ENCODE results near the gene TCF3. TPM values are rescaled to one million over a fixed set of nuclear protein-coding genes. Genes with fewer than 3 reads are reported as not detected.

TCF3 gene
- total and polyA plus RNA-seq, 10 of the 15 experiments (the other 5 are each of a cell fraction or from before 2014, with no cell fraction given), result 6.7 to 282 (median 70.7) TPM

DNA sequence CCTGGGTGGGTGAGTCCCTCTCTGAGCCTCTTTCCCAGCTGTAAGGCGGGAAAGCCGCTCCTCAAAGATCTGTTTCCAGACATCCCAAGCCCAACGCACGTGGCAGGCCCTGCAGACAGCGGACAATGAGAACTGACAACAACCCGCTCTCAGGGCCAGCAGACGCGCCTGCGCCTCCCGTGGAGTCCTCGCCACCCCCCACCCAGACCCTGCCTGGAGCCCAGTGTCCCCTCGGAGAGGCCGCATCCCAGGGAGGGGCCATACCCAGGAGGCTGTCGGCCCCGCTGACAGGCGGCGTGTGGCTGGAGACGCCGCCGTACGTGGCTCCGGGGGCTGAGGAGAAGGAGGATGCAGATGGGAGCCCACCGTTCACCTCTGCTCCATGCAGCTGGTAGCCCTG, 30.8 kb downstream of the TCF3 start:
- 95% methylated on average over 23 of the region's 23 CpGs for WGBS (ENCODE audit: insufficient coverage, insufficient replicate concordance, low lambda C conversion rate, missing lambda C conversion rate)
- Histone ChIP-seq H3K79me2 (ENCODE audit: control insufficient read depth, insufficient read depth, low read length) (no peaks in the 10 kb centered on the region), H3K36me3 (ENCODE audit: control insufficient read depth in 2 of 2, insufficient read depth in 2 of 2, low read length in 1 of 2) (peaks cover 23 to 52% of the 10 kb centered on the region in 2 experiments), H3K9me3 (replicated peaks; ENCODE audit: control insufficient read depth, insufficient read depth, low read length) (no peaks in the 10 kb centered on the region), H2AFZ (ENCODE audit: control insufficient read depth, low read depth, low read length) (no peak overlapping the region), H3K4me2 (ENCODE audit: control insufficient read depth, insufficient read depth) (no peak overlapping the region), H3K4me1 (ENCODE audit: control insufficient read depth, insufficient read depth, low read length) (no peaks in the 10 kb centered on the region), H3K9ac (ENCODE audit: control insufficient read depth, insufficient read depth, low read length) (no peak overlapping the region), H4K20me1 (ENCODE audit: control insufficient read depth, insufficient read depth) (no peaks in the 10 kb centered on the region), H3K27ac (ENCODE audit: control insufficient read depth, insufficient read depth) (no peak overlapping the region), H3K27me3 (replicated peaks in 1 of 2; ENCODE audit: control insufficient read depth in 2 of 2, insufficient read depth in 2 of 2, low read length in 1 of 2) (no peaks in the 10 kb centered on the region), H3K4me3 (no peak overlapping the region)
- ChIA-PET POLR2A (no interaction called here), CTCF (no interaction called here), SMC1A (ENCODE audit: uncharacterized antibody, unreplicated experiment) (no interaction called here), RAD21 (ENCODE audit: unreplicated experiment) (no interaction called here)
- peak; percentile 46; the same call in 1 of the 2 replicates for TF ChIP-seq POLR2A (IDR thresholded peaks at IDR 0.05; ENCODE audit: low read depth, low read length)
- TF ChIP-seq CEBPB (IDR thresholded peaks at IDR 0.05; ENCODE audit: borderline replicate concordance in 1 of 2, low read depth in 2 of 2, low read length in 2 of 2), result no peak
- no peak for TF ChIP-seq IKZF2 (IDR thresholded peaks at IDR 0.05)
- intact Hi-C loops (cut with micrococcal nuclease; ENCODE audit: unreplicated experiment), result no loop called here
- in situ Hi-C loops (cut with MboI), result no loop called here
- no peak for DNase-seq (ENCODE audit: low read depth, low spot score)
- no peak for ATAC-seq
- no peak for FAIRE-seq
- BruUV-seq (replicated peaks), result no TSS peak

DNA sequence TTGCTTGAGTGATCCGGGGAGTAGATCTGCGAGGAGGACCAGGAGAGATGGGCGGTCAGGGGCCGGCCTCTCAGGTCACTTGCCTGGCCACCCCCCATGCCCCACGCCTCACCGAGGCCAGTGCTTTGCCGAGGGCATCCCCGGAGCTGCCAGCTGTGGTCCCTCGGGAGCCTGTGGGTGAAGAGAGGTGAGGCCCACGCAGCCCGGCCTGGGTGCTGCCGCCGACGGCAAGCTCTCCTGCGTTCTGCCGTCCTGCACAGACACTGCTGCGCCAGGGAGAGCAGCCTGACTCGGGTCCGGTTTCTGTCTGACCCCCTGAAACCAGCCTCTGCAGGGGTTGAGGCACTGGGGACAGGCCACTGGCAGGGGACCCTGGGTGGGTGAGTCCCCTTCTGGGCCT, 31.4 kb downstream of the TCF3 start:
- 32% methylated on average over 15 of the region's 19 CpGs for WGBS (ENCODE audit: insufficient coverage, insufficient replicate concordance, low lambda C conversion rate, missing lambda C conversion rate)

More for the DNA sequence above, 31.4 kb downstream of the TCF3 start:
- peaks cover 25 to 53% of the 10 kb centered on the region in 2 experiments for H3K36me3 ChIP-seq (ENCODE audit: control insufficient read depth in 2 of 2, insufficient read depth in 2 of 2, low read length in 1 of 2)
- BruUV-seq (replicated peaks), result no TSS peak
- no peak for TF ChIP-seq BCL11A (IDR thresholded peaks at IDR 0.05; ENCODE audit: low read depth, low read length)
- TF ChIP-seq RELA (IDR thresholded peaks at IDR 0.05; ENCODE audit: borderline replicate concordance, partially characterized antibody), result no peak
- TF ChIP-seq, protein P1, sequence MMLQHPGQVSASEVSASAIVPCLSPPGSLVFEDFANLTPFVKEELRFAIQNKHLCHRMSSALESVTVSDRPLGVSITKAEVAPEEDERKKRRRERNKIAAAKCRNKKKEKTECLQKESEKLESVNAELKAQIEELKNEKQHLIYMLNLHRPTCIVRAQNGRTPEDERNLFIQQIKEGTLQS (IDR thresholded peaks at IDR 0.05; ENCODE audit: borderline replicate concordance, extremely low read depth, low read depth, low read length), result no peak
- TF ChIP-seq POU2F2 (IDR thresholded peaks at IDR 0.05; ENCODE audit: borderline replicate concordance, low read depth, low read length), result no peak
- TF ChIP-seq SP1 (IDR thresholded peaks at IDR 0.05; ENCODE audit: low read depth, low read length), result no peak
- no peak for TF ChIP-seq POLR2A (IDR thresholded peaks at IDR 0.05; ENCODE audit: low read depth, low read length)
- TF ChIP-seq CREM (IDR thresholded peaks at IDR 0.05; ENCODE audit: low read depth), result no peak
- TF ChIP-seq DPF2 (IDR thresholded peaks at IDR 0.05), result no peak
- no peaks in the 10 kb centered on the region for H3K27me3 ChIP-seq (replicated peaks in 1 of 2; ENCODE audit: control insufficient read depth in 2 of 2, insufficient read depth in 2 of 2, low read length in 1 of 2)
- H2AFZ ChIP-seq (ENCODE audit: control insufficient read depth, low read depth, low read length), result no peak overlapping the region
- H3K4me2 ChIP-seq (ENCODE audit: control insufficient read depth, insufficient read depth), result no peak overlapping the region
- SMC1A ChIA-PET (ENCODE audit: uncharacterized antibody, unreplicated experiment), result no interaction called here
- RAD21 ChIA-PET (ENCODE audit: unreplicated experiment), result no interaction called here
- no peak overlapping the region for H3K9ac ChIP-seq (ENCODE audit: control insufficient read depth, insufficient read depth, low read length)
- no peaks in the 10 kb centered on the region for H3K79me2 ChIP-seq (ENCODE audit: control insufficient read depth, insufficient read depth, low read length)
- H3K4me1 ChIP-seq (ENCODE audit: control insufficient read depth, insufficient read depth, low read length), result no peaks in the 10 kb centered on the region
- CTCF ChIA-PET, result no interaction called here
- in situ Hi-C loops (cut with MboI), result no loop called here
- POLR2A ChIA-PET, result no interaction called here
- intact Hi-C loops (cut with micrococcal nuclease; ENCODE audit: unreplicated experiment), result no loop called here
- no peaks in the 10 kb centered on the region for H3K9me3 ChIP-seq (replicated peaks; ENCODE audit: control insufficient read depth, insufficient read depth, low read length)
- FAIRE-seq (no peak), DNase-seq (ENCODE audit: low read depth, low spot score) (no peak), ATAC-seq (no peak)
- no peak overlapping the region for H3K27ac ChIP-seq (ENCODE audit: control insufficient read depth, insufficient read depth)
- H3K4me3 ChIP-seq, result no peak overlapping the region
- no peaks in the 10 kb centered on the region for H4K20me1 ChIP-seq (ENCODE audit: control insufficient read depth, insufficient read depth)

Data from GM12878 (cell line).